Keratinocyte (primary cell): ENCODE results near the gene MRAP. TPM values are rescaled to one million over a fixed set of nuclear protein-coding genes. Genes with fewer than 3 reads are reported as not detected.
"Not testable (repeated sequence)": the region's sequence is repeated elsewhere in the genome, so short reads cannot be mapped to it uniquely, and the experiment has no call there.

Experiments
- DNase-seq: peaks from one replicate; pipeline ENCODE4 v3.0.0-alpha.2; 2011; ENCODE audit warnings: low read depth, missing footprints, low spot score
- FAIRE-seq: peaks from 2 replicates; lab custom pipeline; 2011; peaks lifted over from hg19 to GRCh38; lab: Jason Lieb, UNC
- H2AFZ ChIP-seq: 2 replicates; pipeline ENCODE4 v1.6.0; 2012; ENCODE audit warnings: low read length, control low read depth, inconsistent platforms; ENCODE audit not compliant: control insufficient read depth
- H3K27ac ChIP-seq: 2 replicates; pipeline ENCODE4 v1.5.1; 2011; ENCODE audit warnings: low read length; ENCODE audit not compliant: control insufficient read depth, insufficient read depth
- H3K27me3 ChIP-seq: 3 replicates; pipeline ENCODE4 v1.6.0; 2011; ENCODE audit warnings: low read length; ENCODE audit not compliant: control insufficient read depth, insufficient read depth; ENCODE audit errors: extremely low read depth
- H3K36me3 ChIP-seq, 2 experiments: 2 replicates in 1 of 2; 3 replicates in 1 of 2; pipeline ENCODE4 v1.5.1; 2011; ENCODE audit warnings: low read length in 2 of 2, mild to moderate bottlenecking in 1 of 2; ENCODE audit not compliant: control insufficient read depth in 2 of 2, insufficient read depth in 2 of 2; ENCODE audit errors: extremely low read depth in 1 of 2
- H3K4me1 ChIP-seq: 3 replicates; pipeline ENCODE4 v1.5.1; 2011; ENCODE audit warnings: low read length; ENCODE audit not compliant: control insufficient read depth, insufficient read depth; ENCODE audit errors: extremely low read depth
- H3K4me2 ChIP-seq: 3 replicates; pipeline ENCODE4 v1.6.0; 2011; ENCODE audit warnings: low read depth, low read length; ENCODE audit not compliant: control insufficient read depth, insufficient read depth; ENCODE audit errors: extremely low read depth
- H3K4me3 ChIP-seq, 3 experiments: fragments of 200-600 bp in 1 of 3; sonication (generic) in 1 of 3; 2 replicates in 2 of 3; 3 replicates in 1 of 3; pipeline ENCODE4 v1.5.1; 2011 to 2016; ENCODE audit warnings: low read length in 3 of 3, mild to moderate bottlenecking in 3 of 3, control low read depth in 2 of 3, inconsistent platforms in 1 of 3, low read depth in 1 of 3, mixed read lengths in 1 of 3, mixed run types in 1 of 3, moderate library complexity in 1 of 3; ENCODE audit not compliant: control insufficient read depth in 2 of 3, insufficient read depth in 2 of 3; ENCODE audit errors: extremely low read depth in 1 of 3
- H3K79me2 ChIP-seq: 2 replicates; pipeline ENCODE4 v1.6.0; 2012; ENCODE audit warnings: low read length; ENCODE audit not compliant: control insufficient read depth, insufficient read depth
- H3K9ac ChIP-seq: 3 replicates; pipeline ENCODE4 v1.6.0; 2011; ENCODE audit warnings: low read length; ENCODE audit not compliant: control insufficient read depth, insufficient read depth; ENCODE audit errors: extremely low read depth
- H3K9me1 ChIP-seq: 3 replicates; pipeline ENCODE4 v1.6.0; 2011; ENCODE audit warnings: low read length; ENCODE audit not compliant: control insufficient read depth, insufficient read depth; ENCODE audit errors: extremely low read depth
- H3K9me3 ChIP-seq: 2 replicates; pipeline ENCODE4 v1.5.1; 2012; ENCODE audit warnings: low read depth, low read length; ENCODE audit not compliant: control insufficient read depth
- H4K20me1 ChIP-seq: 3 replicates; pipeline ENCODE4 v1.6.0; 2011; ENCODE audit warnings: low read length; ENCODE audit not compliant: control insufficient read depth, insufficient read depth; ENCODE audit errors: extremely low read depth
- CTCF ChIP-seq, 3 experiments: IDR thresholded peaks in 1 of 3; conservative IDR thresholded peaks in 1 of 3; optimal IDR thresholded peaks in 1 of 3; 2 replicates in 2 of 3; 3 replicates in 1 of 3; pipeline versions ENCODE3 to v1.5.1; 2011; ENCODE audit warnings: low read length in 3 of 3, mild to moderate bottlenecking in 3 of 3, moderate library complexity in 2 of 3, control low read depth in 1 of 3, inconsistent platforms in 1 of 3; ENCODE audit not compliant: insufficient read depth in 2 of 3; ENCODE audit errors: extremely low read depth in 1 of 3
- EZH2 ChIP-seq: IDR thresholded peaks from one replicate; pipeline ENCODE4 v1.6.1; 2012; ENCODE audit warnings: inconsistent platforms, mild to moderate bottlenecking, low read length, moderate library complexity
- dilution Hi-C: fragments of 300-500 bp; cut with MboI; formaldehyde crosslinking; loops from one replicate; pipeline ENCODE4 v1.7.0; 2020; ENCODE audit warnings: low sequenced_read_pairs; ENCODE audit not compliant: extremely low pct_ligation_motif_present
- polyA plus RNA-seq, 5 experiments: library from polyadenylated mRNA; depleted of rRNA in 3 of 5; stranded (reverse) in 3 of 5; stranded (forward) in 1 of 5; unstranded in 1 of 5; fragments of >200 nt; gene quantifications; 1 replicate in 1 of 5; 2 replicates in 3 of 5; 3 replicates in 1 of 5; pipeline versions ENCODE4 v1.2.1 to v1.2.3, GENCODE V29; 2011 to 2012; ENCODE audit warnings: missing spikeins in 2 of 5, low read depth in 1 of 5, low replicate concordance in 1 of 5

Gene MRAP
- polyA plus RNA-seq, 1 donor (not counting 4 experiments of a cell fraction or from before 2014, with no cell fraction given) = not detected

GRCh38 chr21:32261929-32262328 lies 36.7 kb upstream of the MRAP start:
- FAIRE-seq = no peak
- dilution Hi-C loops = no loop called here

GRCh38 chr21:32265321-32265720 lies 33.3 kb upstream of the MRAP start:
- H2AFZ ChIP-seq, DNase-seq, H3K27ac ChIP-seq, dilution Hi-C loops, H3K4me1 ChIP-seq, H3K4me2 ChIP-seq, FAIRE-seq, H3K27me3 ChIP-seq, H3K4me3 ChIP-seq, H3K79me2 ChIP-seq, H3K36me3 ChIP-seq, H3K9me1 ChIP-seq, H3K9ac ChIP-seq, H4K20me1 ChIP-seq, H3K9me3 ChIP-seq: not testable (repeated sequence)

More at GRCh38 chr21:32261929-32262328, 36.7 kb upstream of the MRAP start:
- Histone ChIP-seq H3K27ac (no peak overlapping the region), H3K79me2 (no peaks in the 10 kb centered on the region), H3K9ac (no peak overlapping the region), H3K27me3 (no peaks in the 10 kb centered on the region), H2AFZ (no peak overlapping the region), H3K4me1 (peaks cover 10% of the 10 kb centered on the region), H3K9me3 (no peaks in the 10 kb centered on the region), H3K9me1 (no peaks in the 10 kb centered on the region), H3K4me3 (no peak overlapping the region), H3K4me2 (no peak overlapping the region), H4K20me1 (no peaks in the 10 kb centered on the region), H3K36me3 (no peaks in the 10 kb centered on the region)
- DNase-seq = no peak
- TF ChIP-seq CTCF (optimal IDR thresholded peaks at IDR 0.05 in 1 of 3, IDR thresholded peaks at IDR 0.05 in 1 of 3, conservative IDR thresholded peaks at IDR 0.05 in 1 of 3; ENCODE audit: extremely low read depth in 1 of 3, insufficient read depth in 2 of 3, low read length in 3 of 3) (no peak), EZH2 (no peak)

GRCh38 chr21:32270748-32271147 lies 27.9 kb upstream of the MRAP start:
- Histone ChIP-seq H2AFZ (no peak overlapping the region), H3K36me3 (peaks cover 9 to 10% of the 10 kb centered on the region in 2 experiments), H3K4me3 (no peak overlapping the region), H3K9me1 (no peaks in the 10 kb centered on the region), H3K9me3 (no peaks in the 10 kb centered on the region), H3K79me2 (no peaks in the 10 kb centered on the region), H3K9ac (no peak overlapping the region), H3K4me2 (no peak overlapping the region), H3K27ac (no peak overlapping the region), H3K4me1 (no peaks in the 10 kb centered on the region), H3K27me3 (no peaks in the 10 kb centered on the region), H4K20me1 (no peaks in the 10 kb centered on the region)
- no peak for TF ChIP-seq CTCF (optimal IDR thresholded peaks at IDR 0.05 in 1 of 3, IDR thresholded peaks at IDR 0.05 in 1 of 3, conservative IDR thresholded peaks at IDR 0.05 in 1 of 3; ENCODE audit: extremely low read depth in 1 of 3, insufficient read depth in 2 of 3, low read length in 3 of 3)
- dilution Hi-C loops = no loop called here
- no peak for DNase-seq
- FAIRE-seq = no peak
